HG02610 (cell line): ENCODE measurements around the gene EVA1C.
"Not testable (repeated sequence)": the region's sequence is repeated elsewhere in the genome, so short reads cannot be mapped to it uniquely, and the experiment has no call there.

Experiments
- ATAC-seq: cut with Tn5 transposase; IDR thresholded peaks from one replicate; pipeline ENCODE4 v1.9.1; 2021; ENCODE audit warnings: mild to moderate bottlenecking, moderate library complexity; ENCODE audit not compliant: unreplicated experiment

The EVA1C gene

DNA sequence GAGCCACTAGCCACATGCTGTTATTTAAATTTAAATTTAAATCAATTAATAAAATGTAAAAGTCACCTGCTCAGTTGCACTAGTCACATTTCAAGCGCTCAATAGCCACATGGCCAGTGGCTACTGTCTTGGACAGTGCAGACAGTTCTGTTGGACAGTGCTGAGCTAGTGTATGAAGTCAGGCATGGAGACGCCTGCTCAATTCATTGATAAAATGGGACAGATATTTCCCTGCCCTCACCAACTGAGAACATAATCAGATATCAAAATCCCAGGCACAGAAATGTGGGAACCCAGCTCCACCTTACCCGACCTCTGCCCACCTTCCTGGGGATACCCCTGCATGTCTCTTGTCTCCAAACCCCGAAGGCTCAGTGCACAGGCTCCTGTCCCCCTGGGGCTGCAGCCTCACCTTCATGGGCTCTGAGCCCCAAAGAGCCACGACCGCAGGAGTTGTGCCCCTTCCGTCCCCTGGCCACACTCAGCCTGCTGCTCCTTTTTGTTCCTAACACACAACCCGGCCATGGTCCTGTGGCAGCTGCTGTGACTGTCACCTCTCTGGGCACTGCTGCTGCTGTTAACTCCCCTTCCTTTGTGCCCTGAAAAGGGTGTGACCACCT lies 109.3 kb downstream of the EVA1C start:
- no peak for ATAC-seq

GRCh38 chr21:32523463-32523862 lies 111.0 kb downstream of the EVA1C start:
- no peak for ATAC-seq

DNA sequence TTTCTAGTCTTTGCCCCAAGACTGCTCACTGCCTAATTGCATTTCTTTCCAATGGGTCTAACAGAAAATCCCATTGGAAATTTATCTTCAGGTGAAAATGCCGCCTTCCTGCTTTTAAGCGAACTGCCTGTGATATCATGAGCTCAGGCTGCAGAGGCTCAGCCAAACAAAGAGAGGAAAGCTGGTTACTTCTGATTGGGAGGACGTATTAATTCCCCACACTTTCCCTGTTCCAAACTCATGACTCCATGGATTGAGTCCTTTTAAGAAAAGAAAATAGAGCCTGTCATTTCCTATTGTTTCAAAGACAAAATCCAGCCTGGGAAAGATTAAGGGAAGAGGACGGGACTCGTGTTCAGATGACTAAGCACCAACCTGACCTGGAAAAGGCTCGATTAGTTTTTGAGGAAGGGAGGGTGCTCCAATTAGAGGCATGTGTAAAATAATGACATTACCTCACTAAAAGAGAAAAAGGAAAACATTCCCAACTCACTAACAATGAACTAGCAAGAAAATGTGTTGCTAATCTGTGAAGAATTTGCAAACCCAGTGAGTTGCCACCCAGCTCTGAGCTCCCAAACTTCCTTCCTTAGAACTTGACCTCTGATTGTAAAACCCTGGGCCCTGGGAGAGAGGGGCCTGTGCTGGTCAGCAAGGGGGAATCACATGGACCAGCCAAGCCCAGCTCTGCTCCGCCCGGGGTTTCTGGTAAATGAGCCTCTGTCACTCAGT lies 111.6 kb downstream of the EVA1C start:
- no peak for ATAC-seq

GRCh38 chr21:32525282-32525681 lies 112.8 kb downstream of the EVA1C start:
- ATAC-seq, result no peak

DNA sequence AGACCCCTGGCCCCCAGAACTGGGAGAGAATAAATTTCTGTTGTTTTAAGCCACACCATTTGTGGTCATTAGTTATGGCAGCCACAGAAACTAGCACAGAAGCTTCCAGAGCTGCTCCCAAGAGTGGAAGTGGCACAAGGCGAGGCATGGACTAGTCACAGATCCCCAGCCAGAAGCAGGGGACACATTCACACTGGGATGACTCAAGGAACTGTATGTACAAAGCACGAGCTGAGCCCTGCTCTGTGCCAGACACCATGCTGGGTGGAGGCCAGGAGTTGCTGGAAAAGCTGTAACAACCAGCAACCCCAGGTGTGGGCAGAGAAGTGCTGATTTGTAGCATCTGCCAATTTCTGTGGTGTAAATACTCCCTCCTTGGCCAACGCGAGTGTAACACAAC lies 117.2 kb downstream of the EVA1C start:
- ATAC-seq, result no peak

DNA sequence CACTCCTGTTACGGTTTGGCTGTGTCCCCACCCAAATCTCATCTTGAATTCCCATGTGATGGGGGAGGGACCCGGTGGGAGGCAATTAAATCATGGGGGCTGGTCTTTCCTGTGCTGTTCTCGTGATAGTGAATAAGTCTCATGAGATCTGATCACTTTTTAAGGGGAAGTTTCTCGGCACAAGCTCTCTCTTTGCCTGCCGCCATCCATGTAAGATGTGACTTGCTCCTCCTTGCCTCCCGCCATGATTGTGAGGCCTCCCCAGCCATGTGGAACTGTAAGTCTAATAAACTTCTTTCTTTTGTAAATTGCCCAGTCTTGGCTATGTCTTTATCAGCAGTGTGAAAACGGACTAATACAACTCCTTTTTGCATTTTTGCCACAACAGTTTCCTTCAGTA lies 118.3 kb downstream of the EVA1C start:
- ATAC-seq, result not testable (repeated sequence)

- ATAC-seq, result not testable (repeated sequence)
Observed at GRCh38 chr21:32531561-32531960, 119.1 kb downstream of the EVA1C start.

GRCh38 chr21:32532636-32533035 lies 120.1 kb downstream of the EVA1C start:
- ATAC-seq, result no peak

DNA sequence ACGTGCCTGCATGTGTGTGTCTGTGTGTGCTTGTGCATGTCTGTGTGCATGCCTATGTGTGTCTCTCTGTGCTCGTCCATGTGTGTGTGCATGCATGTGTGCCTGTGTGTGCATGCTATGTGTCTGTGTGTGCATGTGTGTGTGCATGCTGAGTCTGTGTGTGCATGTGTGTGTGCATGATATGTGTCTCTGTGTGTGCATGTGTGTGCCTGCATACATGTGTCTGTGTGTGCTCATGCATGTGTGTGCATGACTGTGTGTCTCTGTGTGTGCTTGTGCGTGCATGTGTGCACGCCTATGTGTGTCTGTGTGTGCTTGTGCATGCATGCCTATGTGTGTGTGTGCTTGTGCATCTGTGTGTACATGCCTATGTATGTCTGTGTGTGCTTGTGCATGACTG lies 120.5 kb downstream of the EVA1C start:
- no peak for ATAC-seq

DNA sequence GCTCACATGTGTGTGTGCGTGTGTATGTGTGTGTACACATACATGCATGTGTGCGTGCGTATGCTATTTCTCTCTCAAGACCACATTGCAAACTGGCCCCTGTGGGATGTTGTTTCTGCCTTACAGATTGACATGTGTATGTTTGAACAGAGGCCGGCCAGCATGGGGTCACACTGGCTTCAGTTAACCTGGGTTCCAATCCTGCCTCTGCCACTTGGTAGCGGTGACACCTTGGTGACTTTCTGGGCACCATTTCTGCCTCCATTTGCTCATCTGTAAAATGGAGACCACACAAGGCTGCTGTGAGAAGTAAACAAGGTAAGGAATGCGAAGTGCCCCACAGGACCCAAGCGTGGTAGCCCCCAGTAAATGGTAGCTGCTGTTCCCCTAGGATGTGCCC lies 121.1 kb downstream of the EVA1C start:
- no peak for ATAC-seq

DNA sequence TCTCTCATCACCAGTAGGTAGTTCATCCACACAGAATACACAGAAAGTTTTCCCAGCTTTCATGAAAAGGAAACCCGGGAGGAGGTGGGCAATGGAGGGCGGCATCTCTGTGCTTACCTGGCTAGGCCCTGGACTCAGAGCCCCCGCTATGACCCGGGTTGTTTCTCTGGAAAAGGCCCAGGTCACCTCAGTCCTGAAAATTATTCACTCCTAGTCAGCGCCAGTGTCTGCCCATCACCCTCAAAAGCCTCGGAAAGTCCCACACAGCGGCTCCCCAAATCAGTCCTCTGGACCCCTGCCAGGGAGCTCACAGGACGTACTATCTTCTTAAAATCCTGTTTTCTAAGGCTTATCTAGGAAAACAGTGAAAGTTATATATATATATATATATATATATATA lies 121.6 kb downstream of the EVA1C start:
- no peak for ATAC-seq

DNA sequence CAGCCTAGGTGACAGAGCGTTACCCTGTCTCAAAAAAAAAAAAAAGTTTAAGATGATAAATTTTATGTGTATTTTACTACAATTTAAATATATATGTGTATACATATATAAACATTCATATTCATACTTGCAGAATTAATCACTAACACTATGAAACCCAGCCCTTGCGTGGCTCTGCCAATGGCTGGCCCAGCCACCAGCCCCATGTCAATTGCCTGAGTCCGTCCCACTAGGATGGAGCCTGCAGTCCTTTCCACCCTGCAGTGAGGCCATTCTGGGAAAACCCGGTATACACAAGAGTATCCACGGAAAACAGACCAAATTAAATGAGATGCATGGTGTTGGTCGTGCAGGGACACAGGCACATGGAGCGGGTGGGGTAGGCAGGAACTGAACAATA lies 123.1 kb downstream of the EVA1C start:
- ATAC-seq, result no peak

DNA sequence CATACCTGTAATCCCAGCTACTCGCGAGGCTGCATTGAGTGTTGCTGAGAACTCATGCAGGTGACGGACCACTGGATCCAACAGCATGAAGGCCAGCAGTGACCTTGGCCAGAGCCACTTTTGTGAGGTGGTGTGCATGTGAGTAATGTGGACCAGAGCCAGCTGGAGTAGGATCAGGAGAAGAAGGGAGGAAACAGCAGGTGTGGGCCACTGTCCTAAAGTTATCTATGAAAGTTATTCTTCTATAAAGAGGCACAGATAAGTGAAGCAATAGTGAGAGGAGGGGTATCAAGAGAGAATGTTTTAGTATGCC lies 125.0 kb downstream of the EVA1C start:
- no peak for ATAC-seq

DNA sequence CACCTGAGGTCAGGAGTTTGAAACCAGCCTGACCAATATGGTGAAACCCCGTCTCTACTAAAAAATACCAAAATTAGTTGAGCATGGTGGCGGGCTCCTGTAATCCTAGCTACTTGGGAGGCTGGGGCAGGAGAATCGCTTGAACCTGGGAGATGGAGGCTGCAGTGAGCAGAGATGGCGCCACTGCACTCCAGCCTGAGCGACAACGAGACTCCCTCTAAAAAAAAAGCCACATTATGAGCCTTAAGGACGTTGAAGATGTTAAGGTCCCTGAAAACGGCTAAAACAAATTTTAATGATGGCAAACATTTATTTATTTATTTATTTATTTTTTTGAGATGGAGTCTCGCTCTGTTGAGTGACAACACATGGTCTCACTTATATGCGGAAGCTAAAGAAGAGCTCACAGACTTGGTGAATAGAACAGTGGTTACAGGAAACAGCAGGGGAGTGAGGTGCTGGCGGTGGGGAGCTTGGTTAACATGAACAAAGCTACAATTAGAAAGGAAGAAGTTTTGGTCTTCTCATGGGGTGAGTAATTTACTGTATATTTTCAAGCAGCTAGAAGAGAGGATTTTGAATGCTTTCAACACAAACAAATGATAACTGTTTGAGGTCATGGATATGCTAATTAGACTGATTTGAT lies 125.8 kb downstream of the EVA1C start:
- ATAC-seq, result no peak

- ATAC-seq, result no peak
Observed at GRCh38 chr21:32539378-32539777, 126.9 kb downstream of the EVA1C start.

DNA sequence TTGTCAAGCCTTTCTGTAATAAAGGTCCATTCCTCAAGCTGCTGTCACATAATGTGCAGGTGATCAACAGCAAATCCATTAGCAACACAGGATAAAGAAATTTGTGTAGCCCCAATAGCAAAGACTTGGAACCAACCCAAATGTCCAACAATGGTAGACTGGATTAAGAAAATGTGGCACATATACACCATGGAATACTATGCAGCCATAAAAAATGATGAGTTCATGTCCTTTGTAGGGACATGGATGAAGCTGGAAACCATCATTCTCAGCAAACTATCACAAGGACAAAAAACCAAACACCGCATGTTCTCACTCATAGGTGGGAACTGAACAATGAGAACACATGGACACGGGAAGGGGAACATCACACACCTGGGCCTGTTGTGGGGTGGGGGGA lies 130.6 kb downstream of the EVA1C start:
- not testable (repeated sequence) for ATAC-seq

GRCh38 chr21:32543975-32544374 lies 131.5 kb downstream of the EVA1C start:
- no peak for ATAC-seq

GRCh38 chr21:32544697-32545096 lies 132.2 kb downstream of the EVA1C start:
- no peak for ATAC-seq

DNA sequence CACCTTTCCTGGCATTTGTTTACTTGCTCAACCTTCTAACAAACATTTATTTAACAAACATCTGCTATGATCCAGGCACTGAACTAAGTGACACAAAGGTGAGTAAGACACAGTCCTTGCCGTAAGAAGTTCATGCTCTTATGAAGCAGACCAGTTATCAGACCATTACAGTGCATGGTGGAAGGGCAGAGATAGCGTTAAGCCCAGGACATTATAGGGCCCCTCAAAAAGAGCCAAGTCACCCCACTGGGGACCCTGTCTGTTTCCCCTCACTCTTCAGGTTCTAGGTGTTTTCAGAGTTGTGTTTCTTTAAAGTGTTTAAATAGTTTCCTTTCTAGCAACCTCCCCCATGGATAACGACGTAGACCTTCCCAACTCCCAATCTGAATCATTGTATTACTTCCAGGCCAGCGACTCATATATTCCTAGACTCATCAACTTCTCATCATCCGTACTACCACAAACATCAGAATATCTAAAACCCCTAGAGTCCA lies 133.5 kb downstream of the EVA1C start:
- ATAC-seq, result no peak

DNA sequence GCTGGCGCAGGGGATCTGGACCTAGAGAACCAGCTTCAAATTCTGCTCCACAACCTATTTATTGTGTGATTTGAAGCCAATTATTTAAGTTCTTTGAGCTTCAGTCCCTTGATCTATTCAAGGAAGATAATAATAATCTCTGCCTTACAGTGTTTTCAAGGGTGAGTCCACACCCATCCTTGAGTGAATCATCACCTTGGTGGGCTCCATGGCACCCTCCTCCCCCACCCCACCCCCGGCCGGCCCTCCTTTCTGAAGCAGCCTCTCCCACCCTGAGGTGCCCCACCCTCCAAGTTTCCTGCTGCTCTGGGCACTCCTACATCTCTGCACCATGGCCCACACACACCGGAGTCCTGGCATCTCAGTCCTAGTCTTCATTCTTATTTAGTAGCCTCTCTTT lies 134.5 kb downstream of the EVA1C start:
- ATAC-seq, result no peak

- ATAC-seq, result no peak
Observed at GRCh38 chr21:32548978-32549377, 136.5 kb downstream of the EVA1C start.

DNA sequence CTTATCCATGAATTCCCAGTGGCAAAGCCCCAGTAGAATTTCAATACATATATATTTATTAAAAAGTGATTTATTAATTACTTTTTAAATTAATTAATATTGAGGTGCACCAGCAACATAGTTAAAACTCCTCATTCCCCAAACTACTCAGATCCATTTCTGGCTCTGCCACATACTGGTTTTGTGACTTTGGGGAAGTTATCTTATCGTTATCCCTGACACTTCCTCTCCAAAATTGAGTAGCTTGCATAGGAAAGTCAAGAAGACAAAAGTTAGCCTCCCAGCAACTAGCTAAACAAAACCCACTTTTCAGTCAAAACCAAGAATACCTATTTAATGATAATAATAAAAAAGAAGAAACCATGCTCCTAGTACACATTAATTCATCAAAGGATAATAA lies 136.9 kb downstream of the EVA1C start:
- no peak for ATAC-seq
